Activated T-cell treated with anti-CD3 and anti-CD28 coated beads for 24 hours (primary cell): ENCODE data around the gene TMEM45A.
"Not testable (repeated sequence)": the region's sequence is repeated elsewhere in the genome, so short reads cannot be mapped to it uniquely, and the experiment has no call there.

ENCODE experiments used
- DNase-seq: peaks from one replicate; pipeline ENCODE4 v3.0.0-alpha.2; 2020; ENCODE audit warnings: low read depth

The TMEM45A gene

DNA sequence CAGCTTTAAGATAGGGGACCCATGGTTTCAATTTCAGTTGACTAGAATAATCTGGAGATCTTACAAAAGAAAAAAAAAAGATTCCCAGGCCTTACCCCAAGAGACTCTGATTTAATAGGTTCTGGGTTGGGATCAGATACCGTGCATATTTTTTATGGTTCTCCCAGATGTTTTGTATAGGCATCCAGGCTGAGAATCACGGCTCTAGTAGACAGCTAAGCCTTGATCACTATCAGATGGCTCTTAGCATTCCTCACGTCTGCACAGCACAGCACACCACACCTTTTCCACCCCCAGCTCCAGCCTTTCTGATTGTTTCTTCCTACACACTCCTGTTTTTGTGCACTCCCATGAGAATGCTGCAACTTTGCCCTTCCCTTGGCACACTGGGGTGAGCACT, 40.8 kb downstream of the TMEM45A start:
- DNase-seq = no peak

DNA sequence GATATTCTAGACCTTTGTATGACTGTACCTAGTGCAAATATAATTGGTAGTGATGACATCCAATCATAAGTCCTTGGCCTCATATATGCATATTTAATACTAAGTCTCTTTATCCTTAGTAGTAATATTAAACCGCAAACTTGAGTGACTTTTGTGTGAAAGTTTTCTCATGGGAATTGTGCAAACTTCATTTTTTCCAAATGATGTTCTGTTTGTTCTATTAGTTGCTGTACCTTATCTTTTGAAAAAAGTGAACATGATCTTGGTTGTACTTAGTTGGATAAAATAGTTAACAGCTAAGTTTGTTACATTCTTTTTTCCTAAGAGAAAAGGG, 43.2 kb downstream of the TMEM45A start:
- DNase-seq = no peak

DNA sequence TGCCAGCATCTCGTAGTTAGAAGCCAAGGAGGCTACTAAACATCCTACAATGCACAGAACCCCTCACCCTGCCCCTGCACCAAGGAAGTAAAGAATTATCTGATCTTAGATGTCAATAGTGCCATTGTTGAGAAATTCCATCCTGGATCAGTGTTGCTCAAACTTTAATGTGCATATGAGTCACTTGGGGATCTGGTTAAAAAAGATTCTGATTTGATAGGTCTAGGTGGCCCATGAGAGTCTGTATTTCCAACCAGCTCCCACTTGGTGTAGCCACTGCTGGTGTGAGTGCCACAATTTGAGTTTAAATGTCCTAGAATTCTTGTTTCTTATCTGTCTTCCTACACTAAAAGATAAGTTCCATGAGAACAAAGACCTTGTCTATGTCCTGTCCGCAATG, 43.7 kb downstream of the TMEM45A start:
- DNase-seq = no peak

DNA sequence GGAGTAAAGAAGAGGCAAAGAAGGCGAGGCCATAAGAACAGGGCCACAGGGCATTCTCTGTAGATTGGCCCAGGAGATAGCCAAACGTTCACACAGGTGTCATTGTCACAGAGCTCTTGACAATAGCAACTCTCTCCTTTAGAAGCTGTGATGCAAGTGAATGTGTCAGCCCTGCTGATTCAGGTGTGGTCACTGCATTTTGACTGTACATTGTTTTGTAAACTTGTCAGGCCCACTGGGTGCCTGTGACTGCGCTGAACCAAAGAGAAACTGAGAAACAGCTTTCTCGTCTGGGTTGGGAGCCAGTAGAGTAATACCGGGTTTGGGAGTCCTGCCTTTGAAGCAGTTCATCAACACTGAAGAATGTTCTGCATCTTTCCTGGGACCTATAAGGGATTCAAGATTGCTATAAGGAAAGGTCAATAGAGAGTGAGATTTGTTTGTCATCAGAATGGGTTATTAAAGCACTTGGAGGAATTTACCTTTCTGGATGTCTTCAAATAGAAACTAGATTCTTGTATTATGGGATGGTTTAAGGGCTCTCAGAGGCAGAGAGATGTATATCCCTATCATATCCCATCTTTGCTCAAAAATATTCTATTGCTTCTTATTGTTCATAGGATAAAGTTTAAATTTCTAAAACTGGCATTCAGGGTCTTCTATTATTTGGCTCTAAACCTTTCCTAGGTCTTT, 45.4 kb downstream of the TMEM45A start:
- DNase-seq = no peak

DNA sequence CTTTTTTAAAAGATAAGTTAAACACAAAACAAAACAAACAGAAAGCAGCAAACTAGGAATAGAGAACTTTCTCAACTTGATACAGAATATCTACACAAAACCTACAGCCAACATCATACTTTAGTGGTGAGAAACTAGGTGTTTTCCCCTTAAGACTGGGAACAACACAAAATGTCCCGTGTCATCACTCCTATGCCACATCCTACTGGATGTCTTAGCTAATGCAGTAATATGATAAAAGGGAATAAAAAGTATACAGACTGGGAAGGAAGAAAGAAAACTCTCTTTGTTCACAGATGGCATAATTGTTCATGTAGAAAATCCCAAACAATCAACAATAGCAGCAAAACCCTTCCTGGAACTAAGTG, 45.9 kb downstream of the TMEM45A start:
- DNase-seq = no peak

DNA sequence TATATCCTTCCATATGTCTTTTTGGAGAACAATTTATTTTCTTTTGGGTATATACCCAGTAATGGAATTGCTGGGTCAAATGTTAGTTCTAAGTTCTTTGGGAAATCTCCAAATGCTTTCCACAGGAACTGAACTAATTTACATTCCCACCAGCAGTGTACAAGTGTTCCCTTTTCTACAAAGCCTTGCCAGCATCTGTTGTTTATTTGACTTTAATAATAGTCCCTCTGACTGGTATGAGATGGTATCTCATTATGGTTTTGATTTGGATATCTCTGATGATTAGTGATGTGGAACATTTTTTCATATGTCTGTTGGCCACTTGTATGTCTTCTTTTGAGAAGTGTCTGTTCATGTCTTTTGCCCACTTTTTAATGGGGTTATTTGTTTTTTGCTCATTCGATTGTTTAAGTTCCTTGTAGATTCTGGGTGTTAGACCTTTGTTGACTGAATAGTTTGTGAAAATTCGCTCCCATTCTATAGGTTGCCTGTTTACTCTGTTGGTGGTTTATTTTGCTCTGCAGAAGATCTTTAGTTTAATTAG, 48.4 kb downstream of the TMEM45A start:
- DNase-seq = no peak

DNA sequence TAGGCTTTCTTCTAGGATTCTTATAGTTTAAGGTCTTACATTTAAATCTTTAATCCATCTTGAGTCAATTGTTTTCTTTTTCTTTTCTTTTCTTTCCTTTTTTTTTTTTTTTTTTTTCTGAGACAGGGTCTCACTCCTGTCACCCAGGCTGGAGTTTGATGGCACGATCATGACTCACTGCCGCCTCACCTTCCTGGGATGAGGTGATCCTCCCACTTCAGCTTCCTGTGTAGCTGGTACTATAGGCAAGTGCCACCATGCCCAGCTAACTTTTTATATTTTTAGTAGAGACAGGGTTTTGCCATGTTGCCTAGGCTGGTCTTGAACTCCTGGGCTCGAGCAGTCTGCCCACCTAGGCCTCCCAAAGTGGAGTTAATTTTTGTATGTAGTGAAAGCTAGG, 49.0 kb downstream of the TMEM45A start:
- DNase-seq = not testable (repeated sequence)

DNA sequence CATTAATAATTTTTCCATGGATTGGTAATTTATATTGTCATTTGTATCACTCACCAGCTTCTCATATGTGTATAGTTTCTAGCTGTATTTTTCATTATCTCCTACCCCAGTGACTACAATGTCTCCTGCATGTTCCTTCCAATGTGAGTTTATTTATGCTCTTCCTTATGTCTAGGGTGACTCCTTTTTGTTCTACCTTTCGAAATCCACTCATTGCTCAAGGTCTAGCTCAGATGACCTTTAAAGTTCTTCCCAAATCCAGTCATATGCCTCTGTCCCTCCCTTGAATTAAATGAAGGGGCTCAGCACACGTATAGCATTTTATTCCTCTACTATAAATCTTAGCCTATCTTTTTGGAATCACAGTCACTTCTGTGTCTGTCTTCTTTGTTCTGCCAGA, 53.0 kb downstream of the TMEM45A start:
- no peak for DNase-seq

DNA sequence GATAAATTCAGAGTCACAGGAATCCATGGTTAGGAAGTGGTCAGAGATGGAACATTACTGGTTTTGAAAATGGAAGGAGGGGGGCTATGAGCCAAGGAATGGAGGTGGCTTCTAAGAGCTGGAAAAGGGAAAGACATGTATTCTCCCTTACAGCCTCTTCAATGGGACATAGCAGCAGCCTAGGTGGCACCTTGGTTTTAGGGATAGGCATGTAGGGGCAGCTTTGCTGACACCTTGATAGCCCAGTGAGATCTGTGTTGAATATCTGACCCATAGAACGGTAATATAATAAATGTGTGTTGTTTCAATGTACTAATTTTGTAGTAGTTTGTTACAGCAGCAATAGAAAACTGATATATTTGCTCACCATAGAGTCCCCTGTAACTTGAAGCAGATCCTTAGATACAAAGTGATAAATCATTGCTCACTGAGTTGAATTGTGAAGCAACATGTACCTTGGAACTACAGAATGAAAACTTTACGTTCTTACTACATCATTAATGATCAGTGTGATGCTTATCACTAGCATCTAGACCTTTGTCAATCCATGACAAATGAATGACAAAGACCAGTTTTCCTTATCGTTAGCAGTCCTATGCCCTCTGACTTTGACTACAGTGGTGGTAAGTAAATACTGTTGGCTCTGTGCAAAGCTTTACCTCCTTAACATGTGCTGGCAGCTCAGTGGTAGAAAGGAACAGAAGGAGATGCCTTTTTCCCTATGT, 53.8 kb downstream of the TMEM45A start:
- DNase-seq = no peak

DNA sequence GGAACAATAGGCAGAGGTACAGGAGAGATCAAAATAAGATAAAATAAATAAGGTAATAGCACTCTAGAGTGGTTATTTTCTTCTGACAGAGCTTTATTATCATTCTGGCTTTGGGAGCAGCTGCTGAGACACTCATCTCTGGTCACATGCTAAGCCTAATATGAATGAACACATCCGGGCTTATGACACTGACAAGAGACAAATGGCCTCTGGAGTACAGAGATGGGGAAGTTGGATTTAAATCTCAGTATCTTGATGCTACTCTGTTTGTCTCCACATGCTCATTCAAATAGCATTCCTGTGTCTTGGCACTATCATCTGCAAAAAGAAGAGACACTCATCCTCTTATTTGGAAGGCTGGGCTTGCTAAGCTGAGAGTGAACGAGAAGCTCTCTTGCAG, 55.6 kb downstream of the TMEM45A start:
- DNase-seq = no peak

DNA sequence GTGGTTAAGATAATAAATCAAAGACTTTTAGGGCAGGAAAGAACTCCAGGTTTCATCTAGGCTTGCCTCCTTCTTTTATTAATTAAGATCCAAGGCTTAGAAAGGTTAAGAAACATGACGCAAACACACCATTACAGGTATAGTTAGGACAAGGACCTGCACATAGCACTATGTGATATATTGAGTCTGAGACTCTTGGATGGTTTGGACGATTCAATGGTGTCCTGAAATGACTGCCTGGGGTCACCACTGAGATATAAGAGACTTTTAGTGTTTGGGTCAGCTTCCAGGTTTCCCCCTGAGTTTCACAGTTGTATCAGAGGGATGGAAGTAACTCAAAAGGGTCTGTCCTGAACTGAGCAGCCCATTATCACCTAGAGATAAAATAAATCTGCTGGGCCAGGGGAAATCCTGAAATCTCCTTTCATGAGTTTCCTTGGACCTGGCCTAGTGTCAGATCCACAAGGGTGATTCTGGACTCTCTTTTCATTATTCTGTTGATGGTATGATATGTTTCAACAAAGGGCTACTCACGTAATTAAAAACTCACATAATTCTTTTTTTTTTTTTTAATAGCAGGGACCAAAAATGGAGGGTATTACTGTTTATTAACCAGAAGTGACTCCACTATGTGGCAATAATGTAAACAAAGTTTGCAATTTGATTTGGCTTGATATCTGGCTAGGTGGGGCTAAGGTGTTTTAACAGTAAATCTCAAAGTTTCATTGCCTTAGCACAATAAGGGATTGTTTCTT, 61.4 kb downstream of the TMEM45A start:
- no peak for DNase-seq

DNA sequence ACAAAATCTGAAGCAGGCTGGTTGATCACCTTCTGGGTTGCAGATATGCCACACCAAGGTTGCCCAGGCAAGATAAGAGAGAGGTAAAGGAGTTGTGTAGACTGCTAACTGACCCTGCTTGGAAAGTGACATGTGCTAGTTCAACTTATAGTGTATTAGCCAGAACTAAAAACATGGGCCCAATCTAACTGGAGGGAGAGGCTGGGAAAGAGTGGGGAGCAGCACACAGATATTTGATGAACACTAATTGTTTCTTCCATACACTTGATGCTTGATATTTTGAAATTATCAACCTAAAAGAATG, 61.9 kb downstream of the TMEM45A start:
- DNase-seq = no peak

DNA sequence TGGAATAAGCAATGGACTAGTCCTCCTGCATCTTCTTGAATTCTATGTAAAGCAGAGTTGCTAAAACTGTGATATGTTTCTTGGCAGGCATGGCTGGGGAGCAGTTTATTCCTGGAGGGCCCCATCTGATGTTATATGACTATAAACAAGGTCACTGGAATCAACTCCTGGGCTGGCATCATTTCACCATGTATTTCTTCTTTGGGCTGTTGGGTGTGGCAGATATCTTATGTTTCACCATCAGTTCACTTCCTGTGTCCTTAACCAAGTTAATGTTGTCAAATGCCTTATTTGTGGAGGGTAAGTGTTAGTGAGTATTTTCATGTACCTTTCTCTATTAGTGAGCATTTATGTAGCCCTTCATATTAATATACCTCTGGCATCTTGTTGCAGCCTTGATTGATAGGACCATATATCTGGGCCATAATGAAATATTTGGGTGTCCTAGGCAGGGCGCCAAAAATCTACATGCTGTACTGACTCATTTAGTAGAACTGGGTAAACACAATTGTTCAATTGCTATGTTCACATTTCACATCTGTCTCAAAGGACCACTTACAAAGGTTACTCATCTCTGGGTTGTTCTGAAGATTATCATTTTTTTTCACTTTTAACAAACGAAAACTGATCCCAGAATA, 64.4 kb downstream of the TMEM45A start:
- DNase-seq = no peak

DNA sequence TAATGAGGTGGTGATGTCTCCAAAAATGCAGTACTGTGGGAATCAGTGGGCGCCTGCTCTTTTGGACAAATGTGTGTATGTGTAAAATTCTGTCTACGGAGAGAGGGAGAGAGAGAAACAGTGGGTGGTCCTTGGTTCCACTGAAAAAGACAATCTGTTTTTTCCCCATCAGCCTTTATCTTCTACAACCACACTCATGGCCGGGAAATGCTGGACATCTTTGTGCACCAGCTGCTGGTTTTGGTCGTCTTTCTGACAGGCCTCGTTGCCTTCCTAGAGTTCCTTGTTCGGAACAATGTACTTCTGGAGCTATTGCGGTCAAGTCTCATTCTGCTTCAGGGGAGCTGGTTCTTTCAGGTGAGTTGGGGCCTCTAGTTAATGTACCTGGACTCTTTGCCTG, 65.8 kb downstream of the TMEM45A start:
- DNase-seq = no peak

DNA sequence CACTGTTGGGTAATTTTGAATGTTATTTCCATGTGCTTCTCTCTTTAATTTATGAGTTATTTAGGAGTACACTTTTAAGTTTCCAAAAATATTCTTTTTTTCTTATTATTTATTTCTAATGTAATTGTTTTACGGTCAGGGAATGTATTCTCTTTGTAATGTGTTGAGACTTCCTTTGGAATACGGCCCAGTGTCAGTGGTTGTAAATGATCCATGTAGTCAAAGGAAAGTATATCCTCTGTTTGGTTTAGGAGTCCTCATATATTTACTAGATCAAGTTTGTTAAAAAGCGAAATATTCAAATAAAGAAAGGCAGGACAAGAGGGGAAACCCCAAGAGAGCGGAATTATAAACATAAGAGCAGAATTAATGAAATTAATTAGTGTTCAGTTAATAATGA, 68.0 kb downstream of the TMEM45A start:
- no peak for DNase-seq

DNA sequence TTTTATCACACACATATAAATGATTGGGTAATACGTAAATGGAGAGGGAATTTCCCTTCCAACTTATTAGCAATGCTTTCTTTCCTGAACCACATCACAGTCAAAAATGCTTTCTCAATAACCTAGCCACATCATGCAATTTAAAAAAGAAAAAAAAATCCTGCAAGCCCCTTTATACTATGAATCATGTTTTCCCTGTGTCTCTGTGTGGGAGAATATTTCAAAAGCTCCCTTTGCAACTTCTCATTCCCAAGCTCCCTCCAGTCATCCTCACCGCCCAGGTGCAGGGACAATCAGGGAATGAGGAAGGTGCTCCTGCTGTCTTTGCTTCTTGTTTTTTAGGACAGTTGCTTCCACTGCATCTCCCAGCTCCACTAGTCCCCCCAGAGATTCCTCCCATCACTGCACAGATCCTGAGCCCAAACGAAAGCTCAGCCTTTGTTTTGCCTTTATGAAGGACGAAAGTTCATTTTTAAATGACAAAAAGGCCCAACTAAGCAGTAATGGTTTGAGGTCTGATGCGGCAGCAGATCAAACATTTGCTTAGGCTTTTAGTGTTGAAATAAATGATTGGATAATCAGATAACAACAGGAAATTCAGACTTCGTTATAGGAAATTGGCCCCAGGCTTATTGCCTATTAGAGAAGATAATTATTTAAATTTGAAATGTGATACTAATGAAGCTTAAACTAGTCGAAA, 69.2 kb downstream of the TMEM45A start:
- no peak for DNase-seq

DNA sequence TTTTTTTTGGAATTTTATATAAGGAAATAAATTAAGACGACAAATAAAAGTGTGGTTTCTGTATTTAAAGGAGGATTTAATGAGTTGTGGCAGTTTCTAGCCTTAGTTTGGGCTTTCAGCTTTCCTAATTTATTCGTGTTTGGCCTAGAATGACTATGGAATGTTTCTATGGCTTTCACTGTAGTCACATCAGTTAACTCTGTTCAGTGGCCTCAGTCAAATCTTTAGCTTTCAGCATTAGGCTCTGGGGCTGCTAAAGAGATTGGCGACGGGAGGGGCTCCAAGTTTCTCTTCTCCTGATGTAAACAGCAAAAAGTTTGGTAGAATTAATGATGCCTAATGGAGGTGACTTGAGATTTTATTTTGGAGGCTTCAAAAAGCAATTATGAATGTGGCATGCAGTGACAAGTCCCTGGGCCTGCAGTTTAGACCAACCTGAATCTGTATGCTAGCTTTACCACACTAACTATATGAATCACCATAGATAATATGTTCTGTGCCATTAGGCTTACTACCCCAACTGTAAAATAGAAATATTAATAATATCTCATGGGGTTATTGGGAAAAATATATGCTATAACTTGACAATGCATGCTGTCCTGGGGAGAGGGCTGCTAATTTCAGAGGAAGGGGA, 69.9 kb downstream of the TMEM45A start:
- DNase-seq = no peak

DNA sequence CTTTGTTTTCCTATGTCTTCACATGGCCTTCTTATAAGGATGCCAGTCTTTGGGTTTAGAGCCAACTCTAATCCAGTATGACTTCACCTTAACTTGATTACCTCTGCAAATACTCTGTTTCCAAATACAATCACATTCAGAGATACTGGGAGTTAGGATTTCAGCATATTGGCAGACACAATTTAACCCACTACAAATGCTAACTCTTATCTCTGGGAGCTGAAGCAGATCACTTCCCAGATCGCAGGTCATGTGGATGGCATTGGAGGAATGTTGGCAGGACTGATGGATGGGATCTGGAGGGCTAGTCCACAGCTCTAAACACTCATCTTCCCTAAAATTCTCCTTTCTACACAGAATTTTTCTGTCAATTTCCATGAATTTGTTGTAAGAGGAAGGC, 70.8 kb downstream of the TMEM45A start:
- DNase-seq = no peak

DNA sequence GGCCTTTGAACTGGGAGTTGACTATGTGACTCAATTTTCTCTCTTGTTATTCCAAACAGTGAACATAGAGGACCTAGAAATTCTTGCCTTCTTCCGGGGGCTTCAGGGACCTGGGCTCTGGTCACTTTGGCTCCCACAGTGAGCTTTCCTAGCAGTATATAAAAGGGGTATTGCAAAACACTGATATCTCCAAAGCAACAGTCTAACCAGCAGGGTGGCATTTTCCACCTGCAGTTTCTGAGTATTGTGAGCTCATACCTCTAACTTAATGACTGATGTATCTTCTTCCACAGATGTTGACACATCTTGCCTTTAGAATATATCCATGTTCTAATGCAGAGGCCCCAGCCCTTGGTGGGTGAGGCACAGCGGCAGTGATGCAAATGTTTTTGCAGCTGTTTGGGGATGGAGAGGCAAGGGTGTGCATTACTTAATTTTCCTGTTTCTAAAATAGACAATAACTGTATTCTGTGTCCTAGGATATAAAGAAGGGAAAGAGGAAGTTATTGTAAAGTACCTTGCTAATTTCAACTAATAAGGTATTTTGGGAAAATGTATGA, 71.3 kb downstream of the TMEM45A start:
- DNase-seq = no peak

DNA sequence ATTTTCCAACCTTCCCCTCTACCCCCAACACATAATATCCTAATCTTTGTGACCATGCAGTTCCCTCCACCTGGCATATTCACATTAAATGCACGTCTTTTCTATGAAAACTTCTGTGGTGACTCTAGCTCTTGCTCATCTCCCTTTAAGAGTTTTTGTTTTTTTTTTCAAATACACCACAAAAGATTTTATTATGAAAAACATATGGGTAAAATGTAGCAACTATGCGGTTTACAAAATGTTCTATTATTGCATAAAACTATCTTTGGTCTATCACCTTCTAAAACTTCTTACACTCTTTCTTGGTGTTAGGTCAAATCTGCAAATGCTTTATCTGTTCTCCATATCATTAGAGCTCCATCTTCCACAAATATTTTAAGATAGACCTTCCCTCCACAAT, 78.4 kb downstream of the TMEM45A start:
- DNase-seq = no peak

DNA sequence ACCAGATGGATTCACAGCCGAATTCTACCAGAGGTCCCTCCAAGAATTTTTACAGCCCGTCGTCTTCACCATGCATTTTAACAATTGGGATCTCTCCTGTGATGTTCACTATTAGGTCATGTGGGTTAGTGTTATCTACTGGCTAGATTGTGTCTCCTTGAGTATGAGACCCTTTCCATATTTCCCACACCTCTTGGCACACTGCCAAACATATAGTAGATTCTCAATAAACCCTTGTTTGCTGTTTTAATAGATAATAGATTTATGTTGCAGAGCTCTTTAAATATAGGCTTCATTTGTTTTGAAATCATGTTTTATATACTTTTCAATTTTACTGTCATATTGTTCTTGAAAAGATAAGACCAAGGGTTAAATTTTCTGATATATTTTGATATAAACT, 82.1 kb downstream of the TMEM45A start:
- DNase-seq = no peak
